Transverse colon (tissue), 4 donors: ENCODE measurements around the gene PLXNA2. TPM values are rescaled to one million over a fixed set of nuclear protein-coding genes. Genes with fewer than 3 reads are reported as not detected.

Experiments used
- DNase-seq: peaks from one replicate; pipeline ENCODE4 v3.0.0-alpha.2; 2019
- H3K27ac ChIP-seq, 4 donors: fragments of 200-600 bp; sonication (generic); 2 replicates each; pipeline ENCODE4 v1.5.1; 2016 to 2018; ENCODE audit warnings: inconsistent platforms in 4 of 4
- H3K27me3 ChIP-seq: fragments of 200-600 bp; sonication (generic); 2 replicates; pipeline ENCODE4 v1.5.1; 2017; ENCODE audit warnings: inconsistent platforms
- H3K36me3 ChIP-seq, 4 donors: fragments of 200-600 bp; sonication (generic); 2 replicates each; pipeline ENCODE4 v1.5.1; 2017 to 2019; ENCODE audit warnings: inconsistent platforms in 4 of 4
- H3K4me1 ChIP-seq, 4 donors: fragments of 200-600 bp; sonication (generic); 2 replicates each; pipeline ENCODE4 v1.5.1; 2017 to 2020; ENCODE audit warnings: inconsistent platforms in 4 of 4
- H3K4me3 ChIP-seq, 4 donors: fragments of 200-600 bp; sonication (generic); 1 replicate in 1 of 4; 2 replicates in 3 of 4; pipeline versions ENCODE4 v1.5.1 to v1.6.1; 2017 to 2019; ENCODE audit warnings: inconsistent platforms in 4 of 4
- H3K9me3 ChIP-seq, 2 donors: fragments of 200-600 bp; sonication (generic); 2 replicates each; pipeline ENCODE4 v1.5.1; 2017 to 2019; ENCODE audit warnings: inconsistent platforms in 2 of 2
- CTCF ChIP-seq, 5 experiments: fragments of 200-600 bp in 3 of 5; fragments of 450-650 bp in 2 of 5; sonication (generic) in 3 of 5; IDR thresholded peaks; 1 replicate in 2 of 5; 2 replicates in 3 of 5; pipeline ENCODE4 v1.5.1; 2016 to 2017; ENCODE audit warnings: antibody characterized with exemption in 5 of 5, inconsistent platforms in 3 of 5, mild to moderate bottlenecking in 2 of 5, moderate library complexity in 1 of 5
- EP300 ChIP-seq: sonication (generic); formaldehyde crosslinking; IDR thresholded peaks from one replicate; pipeline ENCODE4 v1.6.1; 2017; ENCODE audit warnings: antibody characterized with exemption, low read depth
- POLR2A ChIP-seq: fragments of 450-650 bp; IDR thresholded peaks from one replicate; pipeline ENCODE4 v1.6.1; 2016; ENCODE audit warnings: antibody characterized with exemption, mild to moderate bottlenecking, moderate library complexity
- POLR2AphosphoS5 ChIP-seq, 3 donors: sonication (generic); formaldehyde crosslinking; IDR thresholded peaks; one replicate each; pipeline ENCODE4 v1.6.1; 2016; ENCODE audit warnings: antibody characterized with exemption in 3 of 3
- WGBS, 2 donors: methylation state at CpG; one replicate each; pipeline ENCODE4 v1.1.5; 2018; ENCODE audit warnings: low coverage in 1 of 2; 5-methylcytosine and 5-hydroxymethylcytosine counted together
- in situ Hi-C, 4 donors: fragments of 200-750 bp; cut with MboI; loops; one replicate each; pipeline versions ENCODE4 v1.15.0 to v1.15.1; 2017; ENCODE audit warnings: low sequenced_read_pairs in 3 of 4, low pct_ligation_motif_present in 1 of 4, low pct_unique_long_range_greater_than_20kb in 1 of 4
- intact Hi-C: fragments of 100-400 bp; cut with DNase I; formaldehyde crosslinking; loops from one replicate; pipeline ENCODE4 v1.15.1; 2023; ENCODE audit warnings: low total_unique reads
- total RNA-seq, 4 donors: library from RNA; depleted of rRNA; stranded (reverse); fragments of >200 nt; gene quantifications; one replicate each; pipeline ENCODE4 v1.1.0, GENCODE V29; 2016

The PLXNA2 gene
- total RNA-seq, 4 donors from 2014 or later, result 77.4 to 140 (median 85.5) TPM

- H3K4me3 ChIP-seq, result no peak overlapping the region
- TF ChIP-seq EP300, result no peak
- no peak for TF ChIP-seq CTCF (IDR thresholded peaks at IDR 0.05)
- no peak for TF ChIP-seq POLR2AphosphoS5 (IDR thresholded peaks at IDR 0.05)
- TF ChIP-seq POLR2A, result no peak
- DNase-seq, result no peak
- H3K27me3 ChIP-seq, result no peaks in the 10 kb centered on the region
- 88% methylated on average over 4 of the region's 4 CpGs; no CpG with 5 or more reads in 1 of the 2 donors for WGBS, 2 donors
- no peak overlapping the region for H3K27ac ChIP-seq
- H3K36me3 ChIP-seq, result peaks cover 0 to 14% (median 5%) of the 10 kb centered on the region in 4 donors
- peaks cover 0 to 29% (median 9%) of the 10 kb centered on the region in 4 donors for H3K4me1 ChIP-seq
- intact Hi-C loops, result loop anchor here (10.0 kb wide), 1 partner anchor 64 kb away; no protein-coding TSS in a partner anchor
- in situ Hi-C loops, result no loop called here
- no peaks in the 10 kb centered on the region for H3K9me3 ChIP-seq
Measured at GRCh38 chr1:208088319-208088718, 155.9 kb downstream of the PLXNA2 start.

GRCh38 chr1:208085655-208086515 lies 158.3 kb downstream of the PLXNA2 start:
- in situ Hi-C loops, result no loop called here
- WGBS, 2 donors, result 81 to 96% methylated on average over 4 to 6 of the region's 6 CpGs
- H3K27ac ChIP-seq, result peak overlapping the region; percentile 23 to 33 (median 29)

GRCh38 chr1:208084764-208085163 lies 159.4 kb downstream of the PLXNA2 start:
- in situ Hi-C loops, result no loop called here
- peaks cover 0 to 18% (median 3%) of the 10 kb centered on the region in 4 donors for H3K4me1 ChIP-seq
- TF ChIP-seq POLR2A, result no peak
- TF ChIP-seq POLR2AphosphoS5 (IDR thresholded peaks at IDR 0.05), result no peak
- no peak for TF ChIP-seq EP300
- no peak for TF ChIP-seq CTCF (IDR thresholded peaks at IDR 0.05)
- H3K36me3 ChIP-seq, result peaks cover 0 to 9% (median 3%) of the 10 kb centered on the region in 4 donors
- no peak overlapping the region for H3K27ac ChIP-seq
- H3K4me3 ChIP-seq, result no peak overlapping the region
- 80 to 92% methylated on average over 2 to 7 of the region's 7 CpGs for WGBS, 2 donors
- no peak for DNase-seq
- no peaks in the 10 kb centered on the region for H3K9me3 ChIP-seq
- H3K27me3 ChIP-seq, result no peaks in the 10 kb centered on the region
- intact Hi-C loops, result loop anchor here (10.0 kb wide), 1 partner anchor 60 kb away; no protein-coding TSS in a partner anchor

More at GRCh38 chr1:208085655-208086515, 158.3 kb downstream of the PLXNA2 start:
- no peak for DNase-seq
- TF ChIP-seq EP300 (no peak), POLR2AphosphoS5 (IDR thresholded peaks at IDR 0.05) (no peak), POLR2A (no peak), CTCF (IDR thresholded peaks at IDR 0.05) (no peak)
- peaks cover 0 to 9% (median 3%) of the 10 kb centered on the region in 4 donors for H3K36me3 ChIP-seq
- intact Hi-C loops, result loop anchor here (10.0 kb wide), 1 partner anchor 61 kb away; no protein-coding TSS in a partner anchor
- H3K4me1 ChIP-seq, result peaks cover 0 to 29% (median 9%) of the 10 kb centered on the region in 4 donors
- no peaks in the 10 kb centered on the region for H3K9me3 ChIP-seq
- no peaks in the 10 kb centered on the region for H3K27me3 ChIP-seq
- peak overlapping the region in 1 of 4 donors; percentile 8 for H3K4me3 ChIP-seq

- Histone ChIP-seq H3K27me3 (no peaks in the 10 kb centered on the region), H3K36me3 (peaks cover 0 to 9% (median 3%) of the 10 kb centered on the region in 4 donors), H3K27ac (no peak overlapping the region), H3K9me3 (no peaks in the 10 kb centered on the region), H3K4me1 (peaks cover 0 to 14% (median 3%) of the 10 kb centered on the region in 4 donors), H3K4me3 (no peak overlapping the region)
- intact Hi-C loops, result loop anchor here (10.0 kb wide), 1 partner anchor 59 kb away; no protein-coding TSS in a partner anchor
- in situ Hi-C loops, result no loop called here
- DNase-seq, result no peak
- TF ChIP-seq POLR2AphosphoS5 (IDR thresholded peaks at IDR 0.05), result no peak
- WGBS, 2 donors, result 93 to 100% methylated on average over 2 to 16 of the region's 16 CpGs
Measured at GRCh38 chr1:208084220-208084619, 160.0 kb downstream of the PLXNA2 start.
